A673 (cell line): ENCODE measurements around the gene ADAMTS3.

Experiments
- EZH2 ChIP-seq: fragments of 200-600 bp; sonication (generic); IDR thresholded peaks from 2 replicates; pipeline ENCODE4 v1.6.1; 2017; ENCODE audit warnings: borderline replicate concordance, low read depth, mild to moderate bottlenecking, mixed read lengths, antibody characterized with exemption, low read length; ENCODE audit not compliant: poor library complexity, severe bottlenecking
- TF ChIP-seq, protein P1 (sequence below): fragments of 300-800, 200-600 bp; sonication (generic); conservative IDR thresholded peaks from 2 replicates; pipeline ENCODE4 v1.5.1; 2017; ENCODE audit warnings: low read depth, mild to moderate bottlenecking, antibody characterized with exemption, low read length, moderate library complexity, mixed read lengths

- TF ChIP-seq EZH2, result no peak
- TF ChIP-seq, protein P1, sequence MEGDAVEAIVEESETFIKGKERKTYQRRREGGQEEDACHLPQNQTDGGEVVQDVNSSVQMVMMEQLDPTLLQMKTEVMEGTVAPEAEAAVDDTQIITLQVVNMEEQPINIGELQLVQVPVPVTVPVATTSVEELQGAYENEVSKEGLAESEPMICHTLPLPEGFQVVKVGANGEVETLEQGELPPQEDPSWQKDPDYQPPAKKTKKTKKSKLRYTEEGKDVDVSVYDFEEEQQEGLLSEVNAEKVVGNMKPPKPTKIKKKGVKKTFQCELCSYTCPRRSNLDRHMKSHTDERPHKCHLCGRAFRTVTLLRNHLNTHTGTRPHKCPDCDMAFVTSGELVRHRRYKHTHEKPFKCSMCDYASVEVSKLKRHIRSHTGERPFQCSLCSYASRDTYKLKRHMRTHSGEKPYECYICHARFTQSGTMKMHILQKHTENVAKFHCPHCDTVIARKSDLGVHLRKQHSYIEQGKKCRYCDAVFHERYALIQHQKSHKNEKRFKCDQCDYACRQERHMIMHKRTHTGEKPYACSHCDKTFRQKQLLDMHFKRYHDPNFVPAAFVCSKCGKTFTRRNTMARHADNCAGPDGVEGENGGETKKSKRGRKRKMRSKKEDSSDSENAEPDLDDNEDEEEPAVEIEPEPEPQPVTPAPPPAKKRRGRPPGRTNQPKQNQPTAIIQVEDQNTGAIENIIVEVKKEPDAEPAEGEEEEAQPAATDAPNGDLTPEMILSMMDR, result no peak
Measured at GRCh38 chr4:72410158-72410557, 158.9 kb downstream of the ADAMTS3 start.
